WTC11 (cell line): Measurements from ENCODE around the gene EVI5L. TPM values are rescaled to one million over a fixed set of nuclear protein-coding genes. Genes with fewer than 3 reads are reported as not detected.

Experiments used
- ATAC-seq: fragments of 200-7000 bp; cut with Tn5 transposase; 2 replicates; pipeline ENCODE4 v1.10.0; 2021; ENCODE audit warnings: mild to moderate bottlenecking, moderate library complexity
- CTCF ChIA-PET: fragments of 300-600 bp; sonication (Branson Sonifier 250); formaldehyde crosslinking; loops from one replicate; lab custom pipeline; 2021; ENCODE audit warnings: antibody characterized with exemption; lab: Charles Lee
- POLR2A ChIA-PET: fragments of 350-600 bp; sonication (Branson Sonifier 250); formaldehyde crosslinking; loops from one replicate; lab custom pipeline; 2021; ENCODE audit warnings: antibody characterized with exemption; lab: Charles Lee
- DNase-seq: peaks from one replicate; pipeline ENCODE4 v3.0.0; 2021; ENCODE audit warnings: low spot score
- H3K27ac Mint-ChIP-seq: 2 replicates; pipeline ENCODE4 v1.8.0; 2021; ENCODE audit warnings: mixed read lengths
- H3K27me3 Mint-ChIP-seq: 2 replicates; pipeline ENCODE4 v1.8.0; 2021; ENCODE audit warnings: low read depth, mild to moderate bottlenecking, moderate library complexity, mixed read lengths
- H3K36me3 Mint-ChIP-seq: 2 replicates; pipeline ENCODE4 v1.8.0; 2021; ENCODE audit warnings: mixed read lengths
- H3K4me1 Mint-ChIP-seq: 2 replicates; pipeline ENCODE4 v1.8.0; 2022; ENCODE audit warnings: mixed read lengths
- H3K4me3 Mint-ChIP-seq: 2 replicates; pipeline ENCODE4 v1.8.0; 2021; ENCODE audit warnings: mild to moderate bottlenecking, moderate library complexity, mixed read lengths
- H3K9me3 Mint-ChIP-seq: 2 replicates; pipeline ENCODE4 v1.8.0; 2021; ENCODE audit warnings: mixed read lengths
- FOXJ3 ChIP-seq: sonication (generic); formaldehyde crosslinking; IDR thresholded peaks from 2 replicates; pipeline ENCODE4 v1.9.0; 2021; ENCODE audit warnings: missing genetic modification reagents, mild to moderate bottlenecking, borderline replicate concordance
- FOXP1 ChIP-seq: sonication (generic); formaldehyde crosslinking; IDR thresholded peaks from 2 replicates; pipeline ENCODE4 v1.8.0; 2022; ENCODE audit warnings: missing genetic modification reagents, mild to moderate bottlenecking, moderate library complexity, borderline replicate concordance
- JAZF1 ChIP-seq: fragments of 250-450 bp; sonication (Bioruptor Pico); IDR thresholded peaks from 2 replicates; pipeline ENCODE4 v1.9.0; 2021; ENCODE audit warnings: moderate library complexity, mild to moderate bottlenecking, inconsistent platforms
- JUN ChIP-seq: sonication (generic); formaldehyde crosslinking; IDR thresholded peaks from 2 replicates; pipeline ENCODE4 v1.8.0; 2023; ENCODE audit warnings: mild to moderate bottlenecking, missing genetic modification reagents
- MYBL2 ChIP-seq: sonication (generic); formaldehyde crosslinking; IDR thresholded peaks from 2 replicates; pipeline ENCODE4 v1.8.1; 2023; ENCODE audit warnings: mild to moderate bottlenecking, moderate library complexity, missing genetic modification reagents
- NR3C1 ChIP-seq: sonication (generic); formaldehyde crosslinking; conservative IDR thresholded peaks from 2 replicates; pipeline ENCODE4 v1.8.1; 2023; ENCODE audit warnings: low read depth, mild to moderate bottlenecking, missing genetic modification reagents
- PRDM15 ChIP-seq: sonication (generic); formaldehyde crosslinking; IDR thresholded peaks from 2 replicates; pipeline ENCODE4 v1.8.0; 2022; ENCODE audit warnings: missing genetic modification reagents
- RORB ChIP-seq: fragments of 250-450 bp; sonication (Bioruptor Pico); IDR thresholded peaks from 2 replicates; pipeline ENCODE4 v1.9.0; 2021; ENCODE audit warnings: mild to moderate bottlenecking
- SOX15 ChIP-seq: fragments of 250-450 bp; sonication (Bioruptor Pico); IDR thresholded peaks from 2 replicates; pipeline ENCODE4 v1.9.0; 2021; ENCODE audit warnings: mild to moderate bottlenecking
- SP1 ChIP-seq: sonication (generic); formaldehyde crosslinking; conservative IDR thresholded peaks from 2 replicates; pipeline ENCODE4 v1.8.1; 2022; ENCODE audit warnings: missing genetic modification reagents
- ZNF423 ChIP-seq: fragments of 250-450 bp; sonication (Bioruptor Pico); IDR thresholded peaks from 2 replicates; pipeline ENCODE4 v2.1.2; 2022; ENCODE audit warnings: mild to moderate bottlenecking, moderate library complexity
- ZNF532 ChIP-seq: fragments of 250-450 bp; sonication (Bioruptor Pico); IDR thresholded peaks from 2 replicates; pipeline ENCODE4 v1.9.0; 2021; ENCODE audit warnings: mild to moderate bottlenecking, borderline replicate concordance
- total RNA-seq: library from RNA; stranded (reverse); gene quantifications from 3 replicates; pipeline ENCODE4 v1.2.3, GENCODE V29; 2021

The EVI5L gene
- total RNA-seq, 1 experiment from 2014 or later = 10.5 TPM

GRCh38 chr19:7914099-7914498 is 84.1 kb downstream of the EVI5L start:
- Mint-ChIP-seq H3K4me1 (peaks cover 3% of the 10 kb centered on the region), H3K27me3 (peaks cover 46% of the 10 kb centered on the region), H3K36me3 (peaks cover 11% of the 10 kb centered on the region), H3K27ac (no peak overlapping the region), H3K9me3 (no peaks in the 10 kb centered on the region)
- POLR2A ChIA-PET = no interaction called here
- ATAC-seq (no peak), DNase-seq (no peak)
- CTCF ChIA-PET = interaction anchor here (0.6 to 0.8 kb wide), 3 partner anchors 26 to 52 kb away, joined by 3 to 5 read pairs (median 3); partner anchors contain the start of gene LRRC8E
- TF ChIP-seq SOX15 (no peak), FOXP1 (no peak), PRDM15 (CRISPR knock-in tag) (no peak), JAZF1 (CRISPR knock-in tag) (no peak), MYBL2 (CRISPR knock-in tag) (no peak), JUN (CRISPR knock-in tag) (no peak), SP1 (CRISPR knock-in tag) (no peak), ZNF532 (CRISPR knock-in tag) (no peak), FOXJ3 (CRISPR knock-in tag) (no peak), NR3C1 (CRISPR knock-in tag) (no peak), ZNF423 (no peak), RORB (no peak)
- TF ChIP-seq, all 79 proteins: peak for 0
- no peak overlapping the region for H3K4me3 Mint-ChIP-seq

Other genes with a start within 250 kb of the EVI5L start
- gene CAMSAP3, start 234.4 kb upstream of the EVI5L start, total RNA-seq = 27.8 to 34.6 TPM (median 32.1 TPM) in 3 replicates
- gene XAB2, start 200.7 kb upstream of the EVI5L start, total RNA-seq = 65.7 to 71.9 TPM (median 67.4 TPM) in 3 replicates
- 111 to 126 TPM (median 122 TPM) in 3 replicates for gene PET100, start 200.4 kb upstream of the EVI5L start, total RNA-seq
- 0.48 to 1.1 TPM (median 0.85 TPM) in 3 replicates for gene PCP2, start 196.5 kb upstream of the EVI5L start, total RNA-seq
- gene STXBP2, start 193.1 kb upstream of the EVI5L start, total RNA-seq = 68.9 to 79.3 TPM (median 73.0 TPM) in 3 replicates
- not detected in 3 replicates for gene RETN, start 161.2 kb upstream of the EVI5L start, total RNA-seq
- gene MCEMP1, start 153.1 kb upstream of the EVI5L start, total RNA-seq = not detected in 3 replicates
- gene TRAPPC5, start 149.4 kb upstream of the EVI5L start, total RNA-seq = 122 to 127 TPM (median 124 TPM) in 3 replicates
- 0.37 to 0.48 TPM (median 0.46 TPM) in 3 replicates for gene FCER2, start 128.1 kb upstream of the EVI5L start, total RNA-seq
- 0.55 to 0.66 TPM (median 0.62 TPM) in 3 replicates for gene CLEC4G, start 98.1 kb upstream of the EVI5L start, total RNA-seq
- gene CD209, start 82.7 kb upstream of the EVI5L start, total RNA-seq = 0.09 to 0.44 TPM in 2 of 3 replicates, not detected in the other
- not detected in 3 replicates for gene CLEC4M, start 67.0 kb upstream of the EVI5L start, total RNA-seq
- 21.9 to 34.3 TPM (median 31.0 TPM) in 3 replicates for gene PRR36, start 44.2 kb downstream of the EVI5L start, total RNA-seq
- 3.0 to 3.6 TPM (median 3.1 TPM) in 3 replicates for gene LRRC8E, start 58.3 kb downstream of the EVI5L start, total RNA-seq
- 39.4 to 46.9 TPM (median 46.3 TPM) in 3 replicates for gene MAP2K7, start 73.7 kb downstream of the EVI5L start, total RNA-seq
- gene TGFBR3L, start 84.6 kb downstream of the EVI5L start, total RNA-seq = 4.1 to 7.4 TPM (median 6.5 TPM) in 3 replicates
- gene SNAPC2, start 90.1 kb downstream of the EVI5L start, total RNA-seq = 23.2 to 24.3 TPM (median 23.7 TPM) in 3 replicates
- gene CTXN1, start 95.9 kb downstream of the EVI5L start, total RNA-seq = 41.5 to 48.2 TPM (median 44.3 TPM) in 3 replicates
- gene TIMM44, start 113.4 kb downstream of the EVI5L start, total RNA-seq = 103 to 129 TPM (median 103 TPM) in 3 replicates
- 144 to 160 TPM (median 149 TPM) in 3 replicates for gene ELAVL1, start 175.4 kb downstream of the EVI5L start, total RNA-seq
- 0.53 TPM in 1 of 3 replicates, not detected in the others for gene CCL25, start 222.5 kb downstream of the EVI5L start, total RNA-seq